ENCODE results near the gene TRIM8.

TRIM8 gene

DNA sequence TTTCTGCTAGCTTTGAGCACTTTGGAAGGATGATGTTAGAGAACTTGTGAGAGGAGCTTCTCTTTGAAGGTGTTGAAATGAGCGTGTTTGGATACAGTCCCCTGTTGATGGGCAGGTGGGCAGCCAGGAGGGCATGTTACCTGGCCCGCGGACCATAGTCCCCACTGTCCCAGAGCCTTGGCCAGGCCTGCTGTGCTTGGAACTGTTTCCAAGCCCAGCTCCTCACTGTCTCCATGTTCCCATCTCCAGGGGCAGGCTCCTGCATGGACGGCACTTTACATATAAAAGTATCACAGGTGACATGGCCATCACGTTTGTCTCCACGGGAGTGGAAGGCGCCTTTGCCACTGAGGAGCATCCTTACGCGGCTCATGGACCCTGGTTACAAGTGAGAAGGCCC, 27.2 kb upstream of the TRIM8 start:
- no peak for DNase-seq

GRCh38 chr10:102617816-102618215, 26.5 kb upstream of the TRIM8 start:
- no peak for DNase-seq

- DNase-seq, result no peak
These were observed 24.8 kb upstream of the TRIM8 start for GRCh38 chr10:102619281-102619981.

GRCh38 chr10:102620138-102620590, 24.1 kb upstream of the TRIM8 start:
- DNase-seq, result no peak

DNA sequence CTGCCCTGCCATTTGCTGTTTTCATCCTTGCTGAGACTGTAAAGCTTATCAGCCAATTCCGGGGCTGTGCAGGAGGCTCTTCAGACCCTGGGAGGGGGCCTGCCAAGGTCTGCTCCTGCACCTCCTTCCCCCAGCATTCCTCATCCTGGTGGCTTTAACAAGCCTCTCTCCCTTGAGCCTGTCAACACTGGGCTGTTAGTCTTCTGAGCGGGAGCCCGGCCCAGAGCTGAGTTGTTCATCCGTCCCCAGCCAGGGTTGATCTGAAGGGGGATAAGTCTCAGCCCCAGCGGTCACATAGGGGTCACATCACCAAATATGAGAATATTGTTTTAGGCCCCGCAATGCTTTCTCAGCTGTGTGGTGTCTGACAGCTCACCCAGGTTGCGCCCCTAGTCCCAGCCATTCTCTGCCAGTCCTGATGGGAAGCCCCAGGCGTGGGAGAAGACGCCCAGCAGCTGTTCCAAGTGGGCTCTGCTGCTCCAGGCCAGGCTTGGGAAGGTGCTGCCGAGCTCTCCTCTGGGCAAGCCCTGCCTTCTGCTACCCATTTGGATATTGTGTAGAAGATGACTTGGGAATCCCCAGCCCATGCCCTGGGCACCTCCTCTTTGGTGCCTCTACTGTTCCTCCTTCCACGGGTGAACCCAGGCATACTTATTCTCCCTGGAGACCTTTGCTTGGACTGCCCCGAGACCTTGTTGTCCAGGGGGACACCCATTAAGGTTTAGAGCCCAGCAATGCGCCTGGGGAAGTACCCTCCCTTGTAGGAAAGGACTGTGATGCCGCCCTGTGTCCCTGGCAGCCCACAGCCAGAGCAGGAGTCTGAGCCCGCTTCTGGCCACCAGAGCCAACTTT, 23.5 kb upstream of the TRIM8 start:
- DNase-seq, result no peak

GRCh38 chr10:102621443-102622325, 22.6 kb upstream of the TRIM8 start:
- DNase-seq, result no peak

GRCh38 chr10:102624094-102624493, 20.2 kb upstream of the TRIM8 start:
- DNase-seq, result no peak

GRCh38 chr10:102624751-102625645, 19.3 kb upstream of the TRIM8 start:
- DNase-seq, result peak; percentile 56

DNA sequence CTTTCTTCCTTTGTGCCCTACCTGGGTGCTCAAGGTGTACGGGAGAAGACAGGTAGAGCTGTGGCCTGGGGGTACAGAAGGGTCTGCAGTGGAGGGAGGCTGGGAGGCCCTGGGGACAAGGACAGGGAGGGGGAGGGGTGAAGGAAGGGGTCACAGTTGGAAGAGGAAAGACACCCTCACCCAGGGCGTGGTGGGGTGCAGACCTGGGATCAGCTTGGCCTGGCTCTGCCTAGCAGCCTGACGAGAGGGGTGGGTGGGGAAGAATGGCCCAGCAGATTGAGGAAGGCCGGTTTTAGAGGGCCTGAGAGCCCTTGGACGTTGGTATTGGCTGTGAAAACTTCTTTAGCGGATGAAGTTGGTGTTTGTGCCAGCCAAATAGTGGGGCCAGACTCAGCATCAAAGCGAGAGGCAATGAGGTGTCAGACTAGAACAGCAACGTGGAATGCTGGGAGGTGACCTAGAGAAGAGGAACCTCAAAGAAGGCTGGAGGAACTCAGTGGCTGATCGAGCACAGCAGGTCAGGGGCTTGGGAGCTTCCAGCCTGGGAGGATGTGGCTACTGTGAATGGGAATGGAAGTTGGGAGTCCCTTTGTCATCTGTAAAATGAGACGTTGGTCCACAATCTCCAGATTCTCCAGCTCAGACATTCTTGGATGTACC, 18.1 kb upstream of the TRIM8 start:
- no peak for DNase-seq

DNA sequence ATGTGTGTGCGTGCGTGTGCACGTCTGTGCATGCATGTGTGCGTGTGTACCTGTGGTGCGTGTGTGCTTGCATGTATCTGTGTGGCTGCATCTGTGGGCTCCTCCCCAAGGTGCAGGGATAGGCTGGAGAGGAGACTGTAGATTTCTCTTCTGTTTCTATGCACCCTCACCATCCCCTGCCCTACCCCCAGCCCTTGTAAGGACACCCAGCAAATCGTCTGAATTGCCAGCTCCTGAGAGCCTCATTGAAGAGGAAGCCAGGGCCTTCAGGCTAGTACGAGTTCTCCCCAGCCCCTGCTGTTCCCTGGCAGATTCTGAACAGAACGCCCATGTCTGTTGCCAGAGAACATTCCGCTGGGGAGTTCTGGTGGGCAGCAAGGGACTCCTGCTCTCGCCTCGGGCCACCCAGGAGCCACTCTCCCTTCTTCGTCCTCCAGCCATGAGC, 17.0 kb upstream of the TRIM8 start:
- DNase-seq, result no peak

- peak; percentile 82 for DNase-seq
These were observed 16.5 kb upstream of the TRIM8 start for GRCh38 chr10:102627736-102628293.

DNA sequence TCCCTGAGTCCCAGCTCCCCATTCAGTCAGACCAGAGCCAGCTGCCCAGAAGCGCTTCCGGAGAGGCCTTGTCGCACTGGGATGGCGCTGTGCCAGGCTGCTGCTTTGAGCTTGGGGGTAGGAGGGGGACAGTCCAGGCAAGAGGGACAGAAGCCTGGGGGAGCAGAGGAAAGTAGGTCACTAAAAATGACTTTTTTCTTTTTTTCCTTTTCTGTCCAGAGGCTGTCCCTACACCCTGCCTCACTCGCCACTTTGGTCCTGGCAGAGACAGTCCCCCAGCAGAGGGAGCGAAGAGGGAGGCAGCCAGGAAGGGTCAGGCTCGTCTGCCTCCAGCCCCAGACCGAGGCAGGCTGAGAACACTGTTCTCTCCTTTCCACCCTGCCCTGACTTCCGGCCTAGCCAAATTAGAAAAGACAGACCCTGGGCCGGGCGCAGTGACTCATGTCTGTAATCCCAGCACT, 15.8 kb upstream of the TRIM8 start:
- DNase-seq, result no peak

- DNase-seq, result peak; percentile 93
These were observed 14.3 kb upstream of the TRIM8 start for GRCh38 chr10:102629661-102630614.

- DNase-seq, result no peak
These were observed 13.6 kb upstream of the TRIM8 start for GRCh38 chr10:102630663-102631062.

- DNase-seq, result no peak
These were observed 12.5 kb upstream of the TRIM8 start for GRCh38 chr10:102631525-102632393.

- peak; percentile 54 for DNase-seq
These were observed 11.7 kb upstream of the TRIM8 start for GRCh38 chr10:102632394-102633111.

- peak; percentile 50 for DNase-seq
These were observed 11.0 kb upstream of the TRIM8 start for GRCh38 chr10:102633287-102633686.

DNA sequence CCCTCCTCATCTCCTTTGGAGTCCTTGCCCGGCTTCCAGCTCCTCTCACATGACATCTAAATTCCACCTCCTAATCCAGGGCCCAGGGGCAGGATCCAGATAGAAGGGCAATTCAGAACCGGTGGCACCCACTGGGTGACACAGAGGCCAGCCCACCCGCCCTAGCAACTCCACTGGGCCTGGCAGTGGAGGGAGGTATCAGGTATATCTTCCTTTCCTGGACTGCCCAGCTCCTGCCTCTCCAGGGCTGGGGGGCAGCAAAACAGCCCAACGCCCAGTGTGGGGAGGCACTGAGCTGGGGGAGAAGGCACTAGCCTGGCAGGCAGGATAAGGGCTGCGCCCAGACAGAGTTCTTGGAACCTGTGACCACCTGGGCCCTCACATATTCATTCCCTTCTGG, 10.4 kb upstream of the TRIM8 start:
- no peak for DNase-seq

Measured in NCI-H226 (cell line).